OCI-LY7 (cell line): ENCODE results near the gene PLPP1. TPM values are rescaled to one million over a fixed set of nuclear protein-coding genes. Genes with fewer than 3 reads are reported as not detected.

ENCODE experiments used
- BruUV-seq: library from RNA; stranded (reverse); fragments of 400-500 nt; replicated peaks from 2 replicates; lab custom pipeline; 2021; lab: Mats Ljungman, UMichigan
- CTCF ChIA-PET: fragments of 300-600 bp; sonication (Branson Sonifier 250); formaldehyde crosslinking; loops from one replicate; lab custom pipeline; 2022; ENCODE audit warnings: antibody characterized with exemption; ENCODE audit not compliant: unreplicated experiment; lab: Charles Lee
- POLR2A ChIA-PET: fragments of 300-600 bp; sonication (Branson Sonifier 250); formaldehyde crosslinking; loops from one replicate; lab custom pipeline; 2022; ENCODE audit warnings: antibody characterized with exemption; lab: Charles Lee
- DNase-seq: peaks from one replicate; pipeline ENCODE4 v3.0.0-alpha.2; 2015; ENCODE audit warnings: low spot score
- H2AFZ ChIP-seq: fragments of 200-600 bp; sonication (generic), shearing (Covaris generic); 2 replicates; pipeline ENCODE4 v1.6.1; 2014; ENCODE audit warnings: mild to moderate bottlenecking, antibody characterized with exemption, low read length, moderate library complexity
- H3K27ac ChIP-seq: fragments of 200-600 bp; sonication (generic); 2 replicates; pipeline ENCODE4 v1.5.1; 2014; ENCODE audit warnings: mixed run types, low read depth, mild to moderate bottlenecking, moderate library complexity, low read length, inconsistent platforms; ENCODE audit not compliant: poor library complexity, severe bottlenecking
- H3K36me3 ChIP-seq: fragments of 200-600 bp; sonication (generic); 2 replicates; pipeline ENCODE4 v1.6.1; 2014; ENCODE audit warnings: mild to moderate bottlenecking, antibody characterized with exemption, low read length, moderate library complexity, mixed read lengths; ENCODE audit not compliant: insufficient read depth
- H3K4me1 ChIP-seq: fragments of 200-600 bp; sonication (generic); 2 replicates; pipeline ENCODE4 v1.5.1; 2014; ENCODE audit warnings: mild to moderate bottlenecking, low read length; ENCODE audit not compliant: insufficient read depth, poor library complexity, severe bottlenecking
- H3K4me2 ChIP-seq: fragments of 200-600 bp; sonication (generic); 2 replicates; pipeline ENCODE4 v1.6.1; 2014; ENCODE audit warnings: mild to moderate bottlenecking, low read length
- H3K4me3 ChIP-seq: fragments of 200-600 bp; sonication (generic); 2 replicates; pipeline ENCODE4 v1.5.1; 2014; ENCODE audit warnings: mild to moderate bottlenecking, low read depth, low read length; ENCODE audit not compliant: poor library complexity, severe bottlenecking
- H3K79me2 ChIP-seq: fragments of 200-600 bp; sonication (generic); 2 replicates; pipeline ENCODE4 v1.6.1; 2016; ENCODE audit warnings: low read depth, mild to moderate bottlenecking, low read length, moderate library complexity, mixed read lengths; ENCODE audit not compliant: insufficient read depth
- H3K9me2 ChIP-seq: fragments of 200-600 bp; sonication (generic); 2 replicates; pipeline ENCODE4 v1.6.1; 2016; ENCODE audit warnings: mild to moderate bottlenecking, low read length, mixed read lengths; ENCODE audit not compliant: insufficient read depth
- H3K9me3 ChIP-seq: fragments of 200-600 bp; sonication (generic); 2 replicates; pipeline ENCODE4 v1.6.1; 2014; ENCODE audit warnings: mild to moderate bottlenecking, mixed run types, low read length, mixed read lengths
- H4K20me1 ChIP-seq: fragments of 200-600 bp; sonication (generic); 2 replicates; pipeline ENCODE4 v1.6.1; 2014; ENCODE audit warnings: mild to moderate bottlenecking, antibody characterized with exemption, low read length, moderate library complexity, mixed read lengths; ENCODE audit not compliant: insufficient read depth
- CTCF ChIP-seq: fragments of 200-600 bp; sonication (generic); conservative IDR thresholded peaks from 2 replicates; pipeline ENCODE4 v1.5.1; 2014; ENCODE audit warnings: mild to moderate bottlenecking, antibody characterized with exemption, low read length, moderate library complexity, mixed read lengths
- EZH2phosphoT487 ChIP-seq: fragments of 200-600 bp; sonication (generic); IDR thresholded peaks from 2 replicates; pipeline ENCODE4 v1.6.1; 2018; ENCODE audit warnings: low read depth, borderline replicate concordance, mild to moderate bottlenecking, mixed run types, antibody characterized with exemption, low read length, moderate library complexity, mixed read lengths
- intact Hi-C: fragments of 100-400 bp; cut with micrococcal nuclease; formaldehyde crosslinking; loops from one replicate; pipeline ENCODE4 v1.10.0; 2022; ENCODE audit not compliant: unreplicated experiment
- total RNA-seq, 2 experiments: library from RNA; depleted of rRNA in 1 of 2; stranded (reverse); fragments of >200 nt in 1 of 2; shearing (Covaris generic) in 1 of 2; gene quantifications; 2 replicates each; pipeline ENCODE4 v1.2.3, GENCODE V29; 2014 to 2022

Gene PLPP1
- total RNA-seq, 2 experiments from 2014 or later: 2.3 to 6.8 TPM

- BruUV-seq: no TSS peak
- Histone ChIP-seq H2AFZ (no peak overlapping the region), H3K4me3 (no peak overlapping the region), H4K20me1 (no peaks in the 10 kb centered on the region), H3K9me2 (no peaks in the 10 kb centered on the region), H3K36me3 (no peaks in the 10 kb centered on the region), H3K9me3 (no peaks in the 10 kb centered on the region), H3K4me1 (no peaks in the 10 kb centered on the region), H3K27ac (no peak overlapping the region), H3K79me2 (no peaks in the 10 kb centered on the region), H3K4me2 (no peak overlapping the region)
- no peak for TF ChIP-seq EZH2phosphoT487
- no peak for TF ChIP-seq CTCF
- intact Hi-C loops: no loop called here
- POLR2A ChIA-PET: interaction anchor here (0.5 to 0.8 kb wide), 3 partner anchors 9 to 586 kb away, joined by 3 to 4 read pairs (median 3); no protein-coding TSS in a partner anchor
- CTCF ChIA-PET: interaction anchor here (0.5 kb wide), 1 partner anchor 15 kb away, joined by 11 read pairs; no protein-coding TSS in a partner anchor
- DNase-seq: no peak
These were observed 41.2 kb upstream of the PLPP1 start for GRCh38 chr5:55575815-55576583.

GRCh38 chr5:55572600-55572999 is 37.8 kb upstream of the PLPP1 start:
- TF ChIP-seq CTCF (no peak), EZH2phosphoT487 (no peak)
- no peaks in the 10 kb centered on the region for H3K9me2 ChIP-seq
- H3K4me1 ChIP-seq: no peaks in the 10 kb centered on the region
- CTCF ChIA-PET: no interaction called here
- no peaks in the 10 kb centered on the region for H4K20me1 ChIP-seq
- BruUV-seq: no TSS peak
- H3K4me3 ChIP-seq: no peak overlapping the region
- no peaks in the 10 kb centered on the region for H3K9me3 ChIP-seq
- no peak overlapping the region for H3K4me2 ChIP-seq
- DNase-seq: no peak
- no peaks in the 10 kb centered on the region for H3K36me3 ChIP-seq
- H2AFZ ChIP-seq: no peak overlapping the region
- no peak overlapping the region for H3K27ac ChIP-seq
- POLR2A ChIA-PET: no interaction called here
- H3K79me2 ChIP-seq: no peaks in the 10 kb centered on the region
- intact Hi-C loops: no loop called here

- ChIA-PET CTCF (no interaction called here), POLR2A (no interaction called here)
- BruUV-seq: no TSS peak
- no peak for TF ChIP-seq EZH2phosphoT487
- no peak for TF ChIP-seq CTCF
- H4K20me1 ChIP-seq: no peaks in the 10 kb centered on the region
- no peak overlapping the region for H2AFZ ChIP-seq
- H3K36me3 ChIP-seq: no peaks in the 10 kb centered on the region
- no peak overlapping the region for H3K4me2 ChIP-seq
- no peak overlapping the region for H3K27ac ChIP-seq
- no peak overlapping the region for H3K4me3 ChIP-seq
- no peaks in the 10 kb centered on the region for H3K79me2 ChIP-seq
- intact Hi-C loops: no loop called here
- no peaks in the 10 kb centered on the region for H3K9me3 ChIP-seq
- DNase-seq: no peak
- no peaks in the 10 kb centered on the region for H3K4me1 ChIP-seq
- no peaks in the 10 kb centered on the region for H3K9me2 ChIP-seq
These were observed 37.3 kb upstream of the PLPP1 start for GRCh38 chr5:55572020-55572419.
